HepG2 (cell line): ENCODE results near the gene SGSM1. TPM values are rescaled to one million over a fixed set of nuclear protein-coding genes. Genes with fewer than 3 reads are reported as not detected.

Source experiments
- ARHGAP35 ChIP-seq: sonication (generic); formaldehyde crosslinking; IDR thresholded peaks from 2 replicates; pipeline ENCODE4 v1.9.0; 2022; ENCODE audit warnings: mild to moderate bottlenecking, inconsistent platforms, moderate library complexity, missing genetic modification reagents, borderline replicate concordance
- CENPT ChIP-seq: sonication (generic); formaldehyde crosslinking; IDR thresholded peaks from 2 replicates; pipeline ENCODE4 v1.8.0; 2022; ENCODE audit warnings: low read depth, mild to moderate bottlenecking, moderate library complexity, missing genetic modification reagents
- NKX3-1 ChIP-seq: sonication (generic); formaldehyde crosslinking; IDR thresholded peaks from 2 replicates; pipeline ENCODE4 v1.5.0; 2020; ENCODE audit warnings: missing genetic modification reagents
- PAX8 ChIP-seq: sonication (generic); formaldehyde crosslinking; IDR thresholded peaks from 2 replicates; pipeline ENCODE4 v1.8.0; 2022; ENCODE audit warnings: mild to moderate bottlenecking, missing genetic modification reagents, borderline replicate concordance
- RBAK ChIP-seq: sonication (generic); formaldehyde crosslinking; IDR thresholded peaks from 2 replicates; pipeline ENCODE4 v1.5.1; 2020; ENCODE audit warnings: mild to moderate bottlenecking, missing genetic modification reagents
- TCF12 ChIP-seq, 2 experiments: fragments of 450-650 bp in 1 of 2; sonication (generic) in 1 of 2; formaldehyde crosslinking in 1 of 2; IDR thresholded peaks; 2 replicates each; pipeline versions ENCODE4 v1.6.1 to v1.8.0; 2017 to 2022; ENCODE audit warnings: antibody characterized with exemption in 1 of 2, mild to moderate bottlenecking in 1 of 2, missing genetic modification reagents in 1 of 2, moderate library complexity in 1 of 2
- TEAD3 ChIP-seq: optimal IDR thresholded peaks from 2 replicates; pipeline ENCODE3; 2016; ENCODE audit warnings: borderline replicate concordance
- ZNF280D ChIP-seq: sonication (generic); formaldehyde crosslinking; IDR thresholded peaks from 2 replicates; pipeline ENCODE4 v1.5.1; 2020; ENCODE audit warnings: mild to moderate bottlenecking, missing genetic modification reagents
- ZNF431 ChIP-seq: sonication (generic); formaldehyde crosslinking; IDR thresholded peaks from 2 replicates; pipeline ENCODE4 v1.9.0; 2022; ENCODE audit warnings: missing genetic modification reagents, low read depth, mild to moderate bottlenecking, borderline replicate concordance
- ZNF773 ChIP-seq: sonication (generic); formaldehyde crosslinking; IDR thresholded peaks from 2 replicates; pipeline ENCODE4 v1.4.0; 2020; ENCODE audit warnings: missing genetic modification reagents, borderline replicate concordance
- polyA plus RNA-seq, 8 experiments: library from polyadenylated mRNA; depleted of rRNA in 3 of 8; stranded (reverse) in 7 of 8; unstranded in 1 of 8; fragments of >200 nt; fragmentation: Illumina TruSeq in 4 of 8; extraction: Trizol in 4 of 8; gene quantifications; 2 replicates each; pipeline versions ENCODE4 v1.2.1 to v1.2.3, GENCODE V29; 2011 to 2016; ENCODE audit warnings: low read depth in 4 of 8, missing spikeins in 1 of 8, mixed read lengths in 1 of 8; ENCODE audit not compliant: insufficient read depth in 1 of 8
- total RNA-seq, 5 experiments: library from RNA; depleted of rRNA; stranded (reverse); fragments of >200 nt; fragmentation: Illumina TruSeq; extraction: Trizol; gene quantifications; 2 replicates each; pipeline ENCODE4 v1.2.3, GENCODE V29; 2016; ENCODE audit warnings: low read depth in 1 of 5
- TF ChIP-seq, protein P1 (sequence below): sonication (generic); formaldehyde crosslinking; conservative IDR thresholded peaks from 2 replicates; pipeline ENCODE4 v1.4.0; 2020; ENCODE audit warnings: missing genetic modification reagents
- TF ChIP-seq, protein P2 (sequence below): sonication (generic); formaldehyde crosslinking; IDR thresholded peaks from 2 replicates; pipeline ENCODE4 v1.4.0; 2020; ENCODE audit warnings: missing genetic modification reagents
- TF ChIP-seq, protein P3 (sequence below), 2 experiments: IDR thresholded peaks; 2 replicates each; pipeline ENCODE4 v1.6.1; 2011 to 2012; ENCODE audit warnings: low read length in 2 of 2, borderline replicate concordance in 1 of 2, low read depth in 1 of 2, mild to moderate bottlenecking in 1 of 2, moderate library complexity in 1 of 2

Gene SGSM1
- total and polyA plus RNA-seq, 2 of the 13 experiments (the other 11 are each of a cell fraction or from before 2014, with no cell fraction given) = 0.07 TPM; not detected in 1

DNA sequence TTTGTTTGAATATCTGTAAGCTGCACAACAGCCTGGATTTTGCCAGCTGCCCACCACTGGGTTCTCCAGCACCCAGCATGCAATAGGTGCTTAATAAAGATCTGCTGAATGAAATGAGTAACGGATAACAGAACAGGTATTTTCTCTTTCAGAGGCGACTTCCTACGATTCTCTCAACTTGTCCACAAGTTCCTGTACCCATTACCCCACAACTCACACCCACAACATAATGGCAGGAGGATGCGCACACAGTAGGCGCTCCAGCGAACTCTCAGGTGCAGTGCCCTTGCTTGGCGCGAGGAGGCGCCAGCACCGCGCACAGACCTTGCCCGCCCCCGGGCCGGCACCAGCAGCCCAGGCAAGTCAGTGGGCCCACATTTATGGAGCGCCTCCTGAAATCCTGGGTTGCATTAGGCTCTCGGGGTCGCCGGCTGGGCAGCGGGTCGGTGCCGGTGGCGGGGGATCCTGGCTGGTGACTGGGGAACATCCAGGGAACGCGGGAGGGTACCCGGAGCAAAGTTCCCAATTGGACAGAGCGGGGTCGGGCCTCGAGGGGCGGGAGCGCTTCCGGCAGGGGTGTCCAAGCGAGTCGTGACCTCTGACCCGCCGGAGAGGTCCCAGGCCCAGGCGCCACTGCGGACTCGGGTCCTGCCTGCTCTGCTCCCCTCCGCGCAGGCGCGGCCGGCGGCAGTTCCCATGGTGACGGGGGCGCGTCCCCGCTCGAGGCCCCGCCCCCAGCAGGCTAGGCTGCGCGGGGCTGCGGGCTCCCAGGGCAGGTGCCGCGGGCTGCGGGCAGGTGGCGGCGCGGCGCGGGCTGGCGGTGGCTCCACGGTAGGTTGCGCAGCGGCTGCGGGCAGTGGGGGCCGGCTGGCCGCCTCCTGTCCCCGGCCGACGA is 146.2 kb downstream of the SGSM1 start, which contains the start of gene KIAA1671 (continued):
- TF ChIP-seq, protein P1, sequence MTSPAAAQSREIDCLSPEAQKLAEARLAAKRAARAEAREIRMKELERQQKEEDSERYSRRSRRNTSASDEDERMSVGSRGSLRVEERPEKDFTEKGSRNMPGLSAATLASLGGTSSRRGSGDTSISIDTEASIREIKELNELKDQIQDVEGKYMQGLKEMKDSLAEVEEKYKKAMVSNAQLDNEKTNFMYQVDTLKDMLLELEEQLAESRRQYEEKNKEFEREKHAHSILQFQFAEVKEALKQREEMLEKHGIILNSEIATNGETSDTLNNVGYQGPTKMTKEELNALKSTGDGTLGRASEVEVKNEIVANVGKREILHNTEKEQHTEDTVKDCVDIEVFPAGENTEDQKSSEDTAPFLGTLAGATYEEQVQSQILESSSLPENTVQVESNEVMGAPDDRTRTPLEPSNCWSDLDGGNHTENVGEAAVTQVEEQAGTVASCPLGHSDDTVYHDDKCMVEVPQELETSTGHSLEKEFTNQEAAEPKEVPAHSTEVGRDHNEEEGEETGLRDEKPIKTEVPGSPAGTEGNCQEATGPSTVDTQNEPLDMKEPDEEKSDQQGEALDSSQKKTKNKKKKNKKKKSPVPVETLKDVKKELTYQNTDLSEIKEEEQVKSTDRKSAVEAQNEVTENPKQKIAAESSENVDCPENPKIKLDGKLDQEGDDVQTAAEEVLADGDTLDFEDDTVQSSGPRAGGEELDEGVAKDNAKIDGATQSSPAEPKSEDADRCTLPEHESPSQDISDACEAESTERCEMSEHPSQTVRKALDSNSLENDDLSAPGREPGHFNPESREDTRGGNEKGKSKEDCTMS (CRISPR knock-in tag) = no peak
- no peak for TF ChIP-seq ZNF431 (CRISPR knock-in tag)
- TF ChIP-seq TEAD3 = no peak
- no peak for TF ChIP-seq RBAK
- TF ChIP-seq ZNF773 (CRISPR knock-in tag) = no peak; the same call in 1 of the 2 replicates
- TF ChIP-seq NKX3-1 (CRISPR knock-in tag) = no peak
- TF ChIP-seq, protein P2, sequence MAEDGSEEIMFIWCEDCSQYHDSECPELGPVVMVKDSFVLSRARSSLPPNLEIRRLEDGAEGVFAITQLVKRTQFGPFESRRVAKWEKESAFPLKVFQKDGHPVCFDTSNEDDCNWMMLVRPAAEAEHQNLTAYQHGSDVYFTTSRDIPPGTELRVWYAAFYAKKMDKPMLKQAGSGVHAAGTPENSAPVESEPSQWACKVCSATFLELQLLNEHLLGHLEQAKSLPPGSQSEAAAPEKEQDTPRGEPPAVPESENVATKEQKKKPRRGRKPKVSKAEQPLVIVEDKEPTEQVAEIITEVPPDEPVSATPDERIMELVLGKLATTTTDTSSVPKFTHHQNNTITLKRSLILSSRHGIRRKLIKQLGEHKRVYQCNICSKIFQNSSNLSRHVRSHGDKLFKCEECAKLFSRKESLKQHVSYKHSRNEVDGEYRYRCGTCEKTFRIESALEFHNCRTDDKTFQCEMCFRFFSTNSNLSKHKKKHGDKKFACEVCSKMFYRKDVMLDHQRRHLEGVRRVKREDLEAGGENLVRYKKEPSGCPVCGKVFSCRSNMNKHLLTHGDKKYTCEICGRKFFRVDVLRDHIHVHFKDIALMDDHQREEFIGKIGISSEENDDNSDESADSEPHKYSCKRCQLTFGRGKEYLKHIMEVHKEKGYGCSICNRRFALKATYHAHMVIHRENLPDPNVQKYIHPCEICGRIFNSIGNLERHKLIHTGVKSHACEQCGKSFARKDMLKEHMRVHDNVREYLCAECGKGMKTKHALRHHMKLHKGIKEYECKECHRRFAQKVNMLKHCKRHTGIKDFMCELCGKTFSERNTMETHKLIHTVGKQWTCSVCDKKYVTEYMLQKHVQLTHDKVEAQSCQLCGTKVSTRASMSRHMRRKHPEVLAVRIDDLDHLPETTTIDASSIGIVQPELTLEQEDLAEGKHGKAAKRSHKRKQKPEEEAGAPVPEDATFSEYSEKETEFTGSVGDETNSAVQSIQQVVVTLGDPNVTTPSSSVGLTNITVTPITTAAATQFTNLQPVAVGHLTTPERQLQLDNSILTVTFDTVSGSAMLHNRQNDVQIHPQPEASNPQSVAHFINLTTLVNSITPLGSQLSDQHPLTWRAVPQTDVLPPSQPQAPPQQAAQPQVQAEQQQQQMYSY (CRISPR knock-in tag) = peak; percentile 37; the same call in 1 of the 2 replicates
- TF ChIP-seq TCF12 (IDR thresholded peaks at IDR 0.05) = no peak
- no peak for TF ChIP-seq TCF12 (CRISPR knock-in tag; IDR thresholded peaks at IDR 0.05)
- TF ChIP-seq, protein P3, sequence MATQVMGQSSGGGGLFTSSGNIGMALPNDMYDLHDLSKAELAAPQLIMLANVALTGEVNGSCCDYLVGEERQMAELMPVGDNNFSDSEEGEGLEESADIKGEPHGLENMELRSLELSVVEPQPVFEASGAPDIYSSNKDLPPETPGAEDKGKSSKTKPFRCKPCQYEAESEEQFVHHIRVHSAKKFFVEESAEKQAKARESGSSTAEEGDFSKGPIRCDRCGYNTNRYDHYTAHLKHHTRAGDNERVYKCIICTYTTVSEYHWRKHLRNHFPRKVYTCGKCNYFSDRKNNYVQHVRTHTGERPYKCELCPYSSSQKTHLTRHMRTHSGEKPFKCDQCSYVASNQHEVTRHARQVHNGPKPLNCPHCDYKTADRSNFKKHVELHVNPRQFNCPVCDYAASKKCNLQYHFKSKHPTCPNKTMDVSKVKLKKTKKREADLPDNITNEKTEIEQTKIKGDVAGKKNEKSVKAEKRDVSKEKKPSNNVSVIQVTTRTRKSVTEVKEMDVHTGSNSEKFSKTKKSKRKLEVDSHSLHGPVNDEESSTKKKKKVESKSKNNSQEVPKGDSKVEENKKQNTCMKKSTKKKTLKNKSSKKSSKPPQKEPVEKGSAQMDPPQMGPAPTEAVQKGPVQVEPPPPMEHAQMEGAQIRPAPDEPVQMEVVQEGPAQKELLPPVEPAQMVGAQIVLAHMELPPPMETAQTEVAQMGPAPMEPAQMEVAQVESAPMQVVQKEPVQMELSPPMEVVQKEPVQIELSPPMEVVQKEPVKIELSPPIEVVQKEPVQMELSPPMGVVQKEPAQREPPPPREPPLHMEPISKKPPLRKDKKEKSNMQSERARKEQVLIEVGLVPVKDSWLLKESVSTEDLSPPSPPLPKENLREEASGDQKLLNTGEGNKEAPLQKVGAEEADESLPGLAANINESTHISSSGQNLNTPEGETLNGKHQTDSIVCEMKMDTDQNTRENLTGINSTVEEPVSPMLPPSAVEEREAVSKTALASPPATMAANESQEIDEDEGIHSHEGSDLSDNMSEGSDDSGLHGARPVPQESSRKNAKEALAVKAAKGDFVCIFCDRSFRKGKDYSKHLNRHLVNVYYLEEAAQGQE (IDR thresholded peaks at IDR 0.05; ENCODE audit: borderline replicate concordance in 1 of 2, low read depth in 1 of 2, low read length in 2 of 2) = no peak
- TF ChIP-seq CENPT (CRISPR knock-in tag) = no peak
- TF ChIP-seq ZNF280D (CRISPR knock-in tag) = peak; percentile 38; the same call in 1 of the 2 replicates
- TF ChIP-seq ARHGAP35 = no peak
- no peak for TF ChIP-seq PAX8 (CRISPR knock-in tag)
